ENCODE results near the gene PACSIN2. TPM values are rescaled to one million over a fixed set of nuclear protein-coding genes. Genes with fewer than 3 reads are reported as not detected.
A peak's percentile ranks its signal among the peaks of the same experiment; 100 is the strongest.

PACSIN2 gene
- total and polyA plus RNA-seq, 2 experiments from 2014 or later = 36.0 to 43.7 TPM

- Histone ChIP-seq H3K27ac (no peak overlapping the region), H3K4me1 (ENCODE audit: insufficient read depth) (peaks cover 52% of the 10 kb centered on the region), H4K20me1 (ENCODE audit: insufficient read depth) (no peaks in the 10 kb centered on the region), H3K4me3 (no peak overlapping the region), H3K36me3 (ENCODE audit: low read depth) (no peaks in the 10 kb centered on the region), H3K9me3 (ENCODE audit: low read depth) (no peaks in the 10 kb centered on the region), H3K4me2 (ENCODE audit: unreplicated experiment) (no peak overlapping the region), H3K27me3 (replicated peaks; ENCODE audit: insufficient read depth) (no peaks in the 10 kb centered on the region), H3K9ac (no peak overlapping the region), H2AFZ (no peak overlapping the region), H3K9me2 (ENCODE audit: insufficient read depth) (no peaks in the 10 kb centered on the region), H3F3A (ENCODE audit: insufficient read depth) (peaks cover 25% of the 10 kb centered on the region), H3K79me2 (ENCODE audit: insufficient read depth) (peaks cover 96% of the 10 kb centered on the region)
- no peak for DNase-seq
- TF ChIP-seq EZH2 (IDR thresholded peaks at IDR 0.05; ENCODE audit: insufficient read depth, poor library complexity, severe bottlenecking) = no peak
- TF ChIP-seq EZH2phosphoT487 (IDR thresholded peaks at IDR 0.05; ENCODE audit: insufficient read depth, low read depth) = no peak
- WGBS, 2 experiments (ENCODE audit: low coverage in 1 of 2, low lambda C conversion rate in 2 of 2, missing lambda C conversion rate in 2 of 2) = 91 to 93% methylated on average over 9 of the region's 9 CpGs
- in situ Hi-C loops (cut with MboI) = no loop called here
Observed at GRCh38 chr22:42924436-42924835, 90.5 kb downstream of the PACSIN2 start.

GRCh38 chr22:42922374-42923191 lies 92.4 kb downstream of the PACSIN2 start:
- peaks cover 96% of the 10 kb centered on the region for H3K79me2 ChIP-seq (ENCODE audit: insufficient read depth)
- no peaks in the 10 kb centered on the region for H4K20me1 ChIP-seq (ENCODE audit: insufficient read depth)
- H3K27ac ChIP-seq = peak overlapping the region; percentile 89
- no peaks in the 10 kb centered on the region for H3K9me3 ChIP-seq (ENCODE audit: low read depth)
- no peak for TF ChIP-seq EZH2 (IDR thresholded peaks at IDR 0.05; ENCODE audit: insufficient read depth, poor library complexity, severe bottlenecking)
- no peak for TF ChIP-seq EZH2phosphoT487 (IDR thresholded peaks at IDR 0.05; ENCODE audit: insufficient read depth, low read depth)
- H3F3A ChIP-seq (ENCODE audit: insufficient read depth) = peaks cover 21% of the 10 kb centered on the region
- peak overlapping the region; percentile 10 for H3K4me2 ChIP-seq (ENCODE audit: unreplicated experiment)
- no peaks in the 10 kb centered on the region for H3K36me3 ChIP-seq (ENCODE audit: low read depth)
- no peak overlapping the region for H2AFZ ChIP-seq
- no peak overlapping the region for H3K4me3 ChIP-seq
- DNase-seq = no peak
- no peaks in the 10 kb centered on the region for H3K9me2 ChIP-seq (ENCODE audit: insufficient read depth)
- WGBS, 2 experiments (ENCODE audit: low coverage in 1 of 2, low lambda C conversion rate in 2 of 2, missing lambda C conversion rate in 2 of 2) = 88 to 91% methylated on average over 13 of the region's 13 CpGs
- H3K27me3 ChIP-seq (replicated peaks; ENCODE audit: insufficient read depth) = no peaks in the 10 kb centered on the region
- peaks cover 52% of the 10 kb centered on the region for H3K4me1 ChIP-seq (ENCODE audit: insufficient read depth)
- H3K9ac ChIP-seq = peak overlapping the region; percentile 74
- in situ Hi-C loops (cut with MboI) = no loop called here

GRCh38 chr22:42920101-42920820 lies 94.7 kb downstream of the PACSIN2 start:
- peak overlapping the region; percentile 74 for H3K9ac ChIP-seq
- H3K9me3 ChIP-seq (ENCODE audit: low read depth) = no peaks in the 10 kb centered on the region

GRCh38 chr22:42919199-42919598 lies 95.8 kb downstream of the PACSIN2 start:
- peak; percentile 72 for DNase-seq
- no peak overlapping the region for H3K4me3 ChIP-seq
- TF ChIP-seq EZH2 (IDR thresholded peaks at IDR 0.05; ENCODE audit: insufficient read depth, poor library complexity, severe bottlenecking) = no peak
- 0 out of 2 replicates have a peak, but pooled peaks have one; percentile 52 for TF ChIP-seq EZH2phosphoT487 (IDR thresholded peaks at IDR 0.05; ENCODE audit: insufficient read depth, low read depth)
- peak overlapping the region; percentile 67 for H3K9ac ChIP-seq
- no peaks in the 10 kb centered on the region for H3K9me3 ChIP-seq (ENCODE audit: low read depth)
- no peak overlapping the region for H2AFZ ChIP-seq
- H3K79me2 ChIP-seq (ENCODE audit: insufficient read depth) = peaks cover 93% of the 10 kb centered on the region
- WGBS, 2 experiments (ENCODE audit: low coverage in 1 of 2, low lambda C conversion rate in 2 of 2, missing lambda C conversion rate in 2 of 2) = 12 to 13% methylated on average over 6 of the region's 6 CpGs
- no peaks in the 10 kb centered on the region for H4K20me1 ChIP-seq (ENCODE audit: insufficient read depth)
- H3K9me2 ChIP-seq (ENCODE audit: insufficient read depth) = no peaks in the 10 kb centered on the region
- peaks cover 44% of the 10 kb centered on the region for H3K4me1 ChIP-seq (ENCODE audit: insufficient read depth)
- H3K27ac ChIP-seq = peak overlapping the region; percentile 89
- peaks cover 21% of the 10 kb centered on the region for H3F3A ChIP-seq (ENCODE audit: insufficient read depth)
- no peaks in the 10 kb centered on the region for H3K36me3 ChIP-seq (ENCODE audit: low read depth)
- H3K4me2 ChIP-seq (ENCODE audit: unreplicated experiment) = peak overlapping the region; percentile 14
- H3K27me3 ChIP-seq (replicated peaks; ENCODE audit: insufficient read depth) = no peaks in the 10 kb centered on the region
- in situ Hi-C loops (cut with MboI) = no loop called here

More at GRCh38 chr22:42920101-42920820, 94.7 kb downstream of the PACSIN2 start:
- Histone ChIP-seq H3K36me3 (ENCODE audit: low read depth) (no peaks in the 10 kb centered on the region), H3F3A (ENCODE audit: insufficient read depth) (peaks cover 21% of the 10 kb centered on the region), H2AFZ (no peak overlapping the region), H3K4me1 (ENCODE audit: insufficient read depth) (peaks cover 44% of the 10 kb centered on the region), H3K4me2 (ENCODE audit: unreplicated experiment) (peak overlapping the region; percentile 62), H3K4me3 (peak overlapping the region; percentile 5; the same call in 1 of the 2 replicates), H3K9me2 (ENCODE audit: insufficient read depth) (no peaks in the 10 kb centered on the region), H4K20me1 (ENCODE audit: insufficient read depth) (no peaks in the 10 kb centered on the region), H3K79me2 (ENCODE audit: insufficient read depth) (peaks cover 93% of the 10 kb centered on the region), H3K27ac (peak overlapping the region; percentile 89), H3K27me3 (replicated peaks; ENCODE audit: insufficient read depth) (no peaks in the 10 kb centered on the region)
- TF ChIP-seq EZH2phosphoT487 (IDR thresholded peaks at IDR 0.05; ENCODE audit: insufficient read depth, low read depth) (no peak), EZH2 (IDR thresholded peaks at IDR 0.05; ENCODE audit: insufficient read depth, poor library complexity, severe bottlenecking) (no peak)
- WGBS, 2 experiments (ENCODE audit: low coverage in 1 of 2, low lambda C conversion rate in 2 of 2, missing lambda C conversion rate in 2 of 2) = 11 to 15% methylated on average over 10 of the region's 10 CpGs
- DNase-seq = peak; percentile 93
- in situ Hi-C loops (cut with MboI) = no loop called here

Data from GM23248 (cell line).